ENCODE results near the gene ZMYND11.

ZMYND11 gene

DNA sequence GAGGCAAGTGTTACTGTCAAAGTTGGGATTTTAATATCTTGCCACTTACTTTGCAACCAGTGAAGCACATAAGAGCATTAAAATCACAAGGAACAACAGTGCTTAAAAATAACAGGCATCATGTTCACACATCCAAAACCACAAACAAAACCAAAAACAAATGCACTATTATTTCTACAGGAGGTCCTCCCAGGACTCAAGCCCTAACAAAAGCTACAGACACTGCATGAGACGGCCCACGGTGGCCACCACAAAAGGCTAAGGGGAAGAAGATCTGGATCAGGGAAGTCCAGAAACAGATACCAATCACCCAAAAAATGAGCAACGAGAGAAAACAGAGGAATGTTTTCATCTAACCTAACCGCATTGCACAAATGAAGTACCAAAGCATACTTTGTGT lies 158.4 kb downstream of the ZMYND11 start:
- Histone ChIP-seq H3K9me3 (ENCODE audit: low read length) (no peaks in the 10 kb centered on the region), H3K4me2 (ENCODE audit: low read length) (peak overlapping the region; percentile 48)

DNA sequence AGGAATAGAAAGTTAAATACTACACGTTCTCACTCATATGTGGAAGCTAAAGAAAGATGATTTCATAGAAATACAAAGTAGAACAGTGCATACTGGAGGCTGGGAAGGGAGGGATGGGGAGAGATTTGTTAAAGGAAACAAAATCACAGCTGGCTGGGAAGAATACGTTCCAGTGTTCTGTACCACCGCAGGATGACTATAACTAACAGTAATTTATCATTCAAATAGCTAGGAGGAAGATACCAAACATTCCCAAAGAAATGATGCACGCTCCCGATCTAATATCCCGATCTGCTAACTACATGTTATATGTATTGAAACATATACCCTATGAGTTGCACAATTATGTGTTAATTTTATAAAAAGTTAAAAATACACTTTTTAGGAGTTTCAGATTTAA lies 162.3 kb downstream of the ZMYND11 start:
- Histone ChIP-seq H3K4me1 (ENCODE audit: insufficient read depth, low read length, severe bottlenecking) (peaks cover 72% of the 10 kb centered on the region), H3K9me3 (ENCODE audit: low read length) (no peaks in the 10 kb centered on the region), H4K20me1 (ENCODE audit: insufficient read depth, low read length) (no peaks in the 10 kb centered on the region), H3K36me3 (ENCODE audit: insufficient read depth, low read length) (peaks cover 58% of the 10 kb centered on the region), H3K9ac (ENCODE audit: low read length) (no peak overlapping the region), H3K79me2 (ENCODE audit: insufficient read depth, low read length) (peaks cover 3% of the 10 kb centered on the region; the same call in 1 of the 2 replicates), H3K27me3 (ENCODE audit: insufficient read depth, low read length) (no peaks in the 10 kb centered on the region), H3F3A (ENCODE audit: insufficient read depth, low read length) (no peaks in the 10 kb centered on the region), H3K4me3 (ENCODE audit: low read depth, low read length, poor library complexity, severe bottlenecking) (no peak overlapping the region), H2AFZ (ENCODE audit: low read length) (no peak overlapping the region), H3K27ac (ENCODE audit: low read depth, low read length, poor library complexity, severe bottlenecking) (peak overlapping the region; percentile 39), H3K9me2 (ENCODE audit: low read depth, low read length) (no peaks in the 10 kb centered on the region), H3K4me2 (ENCODE audit: low read length) (no peak overlapping the region)
- no peak for TF ChIP-seq EZH2 (IDR thresholded peaks at IDR 0.05; ENCODE audit: borderline replicate concordance, low read length)
- TF ChIP-seq, protein P1, sequence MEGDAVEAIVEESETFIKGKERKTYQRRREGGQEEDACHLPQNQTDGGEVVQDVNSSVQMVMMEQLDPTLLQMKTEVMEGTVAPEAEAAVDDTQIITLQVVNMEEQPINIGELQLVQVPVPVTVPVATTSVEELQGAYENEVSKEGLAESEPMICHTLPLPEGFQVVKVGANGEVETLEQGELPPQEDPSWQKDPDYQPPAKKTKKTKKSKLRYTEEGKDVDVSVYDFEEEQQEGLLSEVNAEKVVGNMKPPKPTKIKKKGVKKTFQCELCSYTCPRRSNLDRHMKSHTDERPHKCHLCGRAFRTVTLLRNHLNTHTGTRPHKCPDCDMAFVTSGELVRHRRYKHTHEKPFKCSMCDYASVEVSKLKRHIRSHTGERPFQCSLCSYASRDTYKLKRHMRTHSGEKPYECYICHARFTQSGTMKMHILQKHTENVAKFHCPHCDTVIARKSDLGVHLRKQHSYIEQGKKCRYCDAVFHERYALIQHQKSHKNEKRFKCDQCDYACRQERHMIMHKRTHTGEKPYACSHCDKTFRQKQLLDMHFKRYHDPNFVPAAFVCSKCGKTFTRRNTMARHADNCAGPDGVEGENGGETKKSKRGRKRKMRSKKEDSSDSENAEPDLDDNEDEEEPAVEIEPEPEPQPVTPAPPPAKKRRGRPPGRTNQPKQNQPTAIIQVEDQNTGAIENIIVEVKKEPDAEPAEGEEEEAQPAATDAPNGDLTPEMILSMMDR (IDR thresholded peaks at IDR 0.05; ENCODE audit: low read length), result no peak

More for the DNA sequence above, 158.4 kb downstream of the ZMYND11 start:
- no peaks in the 10 kb centered on the region for H3F3A ChIP-seq (ENCODE audit: insufficient read depth, low read length)
- no peaks in the 10 kb centered on the region for H3K27me3 ChIP-seq (ENCODE audit: insufficient read depth, low read length)
- no peaks in the 10 kb centered on the region; the same call in 1 of the 2 replicates for H3K79me2 ChIP-seq (ENCODE audit: insufficient read depth, low read length)
- H2AFZ ChIP-seq (ENCODE audit: low read length), result no peak overlapping the region
- no peaks in the 10 kb centered on the region for H4K20me1 ChIP-seq (ENCODE audit: insufficient read depth, low read length)
- H3K4me1 ChIP-seq (ENCODE audit: insufficient read depth, low read length, severe bottlenecking), result peaks cover 72% of the 10 kb centered on the region
- H3K4me3 ChIP-seq (ENCODE audit: low read depth, low read length, poor library complexity, severe bottlenecking), result no peak overlapping the region
- peak overlapping the region; percentile 72 for H3K27ac ChIP-seq (ENCODE audit: low read depth, low read length, poor library complexity, severe bottlenecking)
- peak overlapping the region; percentile 37 for H3K9ac ChIP-seq (ENCODE audit: low read length)
- no peak for TF ChIP-seq EZH2 (IDR thresholded peaks at IDR 0.05; ENCODE audit: borderline replicate concordance, low read length)
- TF ChIP-seq, protein P1 (IDR thresholded peaks at IDR 0.05; ENCODE audit: low read length), result no peak
- H3K36me3 ChIP-seq (ENCODE audit: insufficient read depth, low read length), result peaks cover 59% of the 10 kb centered on the region
- H3K9me2 ChIP-seq (ENCODE audit: low read depth, low read length), result no peaks in the 10 kb centered on the region

DNA sequence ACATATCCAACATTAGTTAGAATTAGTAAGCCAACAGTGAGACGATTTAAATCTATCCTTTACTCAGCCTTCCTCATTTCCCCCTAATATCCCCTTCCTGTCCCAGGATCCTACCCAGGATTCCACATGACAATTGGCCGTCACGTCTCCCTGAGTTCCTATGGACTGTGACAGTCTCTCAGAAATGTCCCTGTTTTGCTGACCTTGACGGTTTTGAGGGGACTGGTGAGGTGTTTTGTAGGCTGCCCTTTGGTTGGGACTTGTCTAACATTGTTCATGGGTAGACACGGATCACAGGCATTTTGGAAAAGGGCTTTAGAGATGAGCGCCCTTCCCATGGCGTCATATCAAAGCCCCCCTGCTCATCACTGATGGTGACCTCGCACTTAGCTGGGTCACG lies 162.8 kb downstream of the ZMYND11 start:
- H3K27me3 ChIP-seq (ENCODE audit: insufficient read depth, low read length), result no peaks in the 10 kb centered on the region
- peaks cover 3% of the 10 kb centered on the region; the same call in 1 of the 2 replicates for H3K79me2 ChIP-seq (ENCODE audit: insufficient read depth, low read length)
- no peaks in the 10 kb centered on the region for H3K9me3 ChIP-seq (ENCODE audit: low read length)
- H3K36me3 ChIP-seq (ENCODE audit: insufficient read depth, low read length), result peaks cover 58% of the 10 kb centered on the region
- no peak overlapping the region for H3K4me2 ChIP-seq (ENCODE audit: low read length)
- H3K4me3 ChIP-seq (ENCODE audit: low read depth, low read length, poor library complexity, severe bottlenecking), result no peak overlapping the region
- H4K20me1 ChIP-seq (ENCODE audit: insufficient read depth, low read length), result no peaks in the 10 kb centered on the region
- no peaks in the 10 kb centered on the region for H3K9me2 ChIP-seq (ENCODE audit: low read depth, low read length)
- H3K27ac ChIP-seq (ENCODE audit: low read depth, low read length, poor library complexity, severe bottlenecking), result peak overlapping the region; percentile 89
- no peak overlapping the region for H3K9ac ChIP-seq (ENCODE audit: low read length)
- TF ChIP-seq, protein P1 (IDR thresholded peaks at IDR 0.05; ENCODE audit: low read length), result no peak
- no peak for TF ChIP-seq EZH2 (IDR thresholded peaks at IDR 0.05; ENCODE audit: borderline replicate concordance, low read length)
- H2AFZ ChIP-seq (ENCODE audit: low read length), result no peak overlapping the region
- H3K4me1 ChIP-seq (ENCODE audit: insufficient read depth, low read length, severe bottlenecking), result peaks cover 72% of the 10 kb centered on the region
- H3F3A ChIP-seq (ENCODE audit: insufficient read depth, low read length), result no peaks in the 10 kb centered on the region

All from OCI-LY1 (cell line).